Activated gamma-delta T cell treated with anti-CD3 and anti-CD28 coated beads, Interleukin-2, amount 50 U/mL, for 16 hours (primary cell): ENCODE results near the gene TEX54.
"Not testable (repeated sequence)": the region's sequence is repeated elsewhere in the genome, so short reads cannot be mapped to it uniquely, and the experiment has no call there.

Experiments used
- DNase-seq: peaks from one replicate; pipeline ENCODE4 v3.0.0-alpha.2; 2020; ENCODE audit warnings: low read depth

Gene TEX54

GRCh38 chr11:62855571-62856332 is 23.1 kb upstream of the TEX54 start:
- peak; percentile 97 for DNase-seq

- no peak for DNase-seq
Observed at GRCh38 chr11:62854825-62855570, 22.4 kb upstream of the TEX54 start.

- DNase-seq: no peak
Observed at GRCh38 chr11:62854013-62854824, 21.6 kb upstream of the TEX54 start.

- DNase-seq: no peak
Observed at GRCh38 chr11:62853279-62853965, 20.8 kb upstream of the TEX54 start.

GRCh38 chr11:62852523-62853188 is 20.0 kb upstream of the TEX54 start:
- DNase-seq: no peak

- DNase-seq: no peak
Observed at GRCh38 chr11:62851807-62852522, 19.3 kb upstream of the TEX54 start.

- DNase-seq: no peak
Observed at GRCh38 chr11:62850911-62851806, 18.5 kb upstream of the TEX54 start.

GRCh38 chr11:62847767-62848314 is 15.2 kb upstream of the TEX54 start:
- no peak for DNase-seq

- no peak for DNase-seq
Observed at GRCh38 chr11:62846177-62846576, 13.5 kb upstream of the TEX54 start.

- no peak for DNase-seq
Observed at GRCh38 chr11:62844154-62844553, 11.5 kb upstream of the TEX54 start.

GRCh38 chr11:62843466-62843865 is 10.8 kb upstream of the TEX54 start:
- DNase-seq: no peak

- DNase-seq: not testable (repeated sequence)
Observed at GRCh38 chr11:62842891-62843290, 10.2 kb upstream of the TEX54 start.

- DNase-seq: peak; percentile 23
Observed at GRCh38 chr11:62842171-62842741, 9.6 kb upstream of the TEX54 start.

GRCh38 chr11:62841361-62842170 is 8.9 kb upstream of the TEX54 start:
- DNase-seq: peak; percentile 72

- DNase-seq: peak; percentile 71
Observed at GRCh38 chr11:62840721-62841360, 8.2 kb upstream of the TEX54 start.

GRCh38 chr11:62839050-62839945 is 6.7 kb upstream of the TEX54 start, which contains the start of gene WDR74:
WDR74 (minus strand) TSS chr11:62839590; CDS start chr11:62839570, 20 bp downstream.
- DNase-seq: peak; percentile 82
